ENCODE measurements around the gene ULK4. TPM values are rescaled to one million over a fixed set of nuclear protein-coding genes. Genes with fewer than 3 reads are reported as not detected.

The ULK4 gene
- total and polyA plus RNA-seq, 2 of the 8 experiments (the other 6 are each of a cell fraction or from before 2014, with no cell fraction given) = 3.0 to 10.8 TPM

DNA sequence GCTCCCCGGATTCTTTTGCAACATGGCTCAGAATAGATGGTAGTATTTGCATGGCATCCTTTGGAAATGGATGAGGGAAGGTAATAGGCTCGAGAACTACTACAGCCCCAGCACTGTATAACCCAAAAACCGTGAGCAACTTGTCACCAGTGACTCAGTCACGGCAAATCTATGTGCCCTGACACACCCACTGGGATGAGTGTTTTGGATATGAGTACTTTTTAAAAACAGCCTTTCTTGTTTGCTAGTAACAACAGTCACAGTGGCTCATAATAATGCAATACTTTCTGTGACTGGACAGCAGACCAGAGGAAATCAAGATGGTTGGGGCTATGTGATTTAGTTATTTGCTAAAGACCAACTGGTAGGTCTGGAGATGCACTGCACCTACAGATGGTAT lies 299.6 kb downstream of the ULK4 start:
- Histone ChIP-seq H4K91ac (replicated peaks; ENCODE audit: insufficient read length, low read length) (no peak overlapping the region), H3K23me2 (ENCODE audit: low read depth, low read length) (no peaks in the 10 kb centered on the region), H2AFZ (ENCODE audit: low read length) (no peak overlapping the region), H3K27ac (ENCODE audit: low read depth, low read length) (no peak overlapping the region), H3K14ac (ENCODE audit: insufficient read length) (no peak overlapping the region), H3K9ac (replicated peaks in 1 of 4; ENCODE audit: extremely low read depth in 1 of 4, low read depth in 3 of 4, low read length in 3 of 4) (no peak overlapping the region), H2BK20ac (ENCODE audit: low read length) (no peak overlapping the region), H2AK5ac (ENCODE audit: low read depth, low read length) (no peak overlapping the region), H2BK15ac (ENCODE audit: low read length) (no peak overlapping the region), H3K56ac (replicated peaks; ENCODE audit: insufficient read length, low read depth, low read length) (no peak overlapping the region), H3K4me2 (ENCODE audit: insufficient read depth in 1 of 2, low read depth in 2 of 2, low read length in 2 of 2) (no peak overlapping the region), H2BK12ac (ENCODE audit: low read depth, low read length) (no peak overlapping the region), H3K4ac (replicated peaks; ENCODE audit: insufficient read length, low read depth, low read length) (no peak overlapping the region), H4K8ac (ENCODE audit: extremely low read depth, insufficient read depth, low read length) (no peak overlapping the region), H4K20me1 (replicated peaks in 1 of 2; ENCODE audit: control insufficient read depth in 1 of 2, insufficient read depth in 2 of 2, low read length in 2 of 2) (no peaks in the 10 kb centered on the region), H3K9me3 (ENCODE audit: insufficient read depth in 2 of 2, low read depth in 1 of 2, low read length in 1 of 2) (peaks cover 10 to 15% of the 10 kb centered on the region in 2 experiments), H3K79me2 (ENCODE audit: control insufficient read depth in 1 of 2, insufficient read depth in 2 of 2, low read length in 2 of 2) (no peaks in the 10 kb centered on the region), H3K79me1 (ENCODE audit: low read depth, low read length) (no peaks in the 10 kb centered on the region), H2BK5ac (ENCODE audit: low read depth, low read length) (no peak overlapping the region), H4K5ac (ENCODE audit: insufficient read length, low read depth, low read length) (no peak overlapping the region), H3K27me3 (replicated peaks in 1 of 4; ENCODE audit: control insufficient read depth in 3 of 4, extremely low read depth in 1 of 4, insufficient read depth in 3 of 4, low read length in 3 of 4) (peaks cover 0 to 1% (median 0%) of the 10 kb centered on the region in 4 experiments; a peak in 1 of 7 replicates), H3K4me1 (replicated peaks in 1 of 4; ENCODE audit: control insufficient read depth in 3 of 4, insufficient read depth in 4 of 4, low read length in 3 of 4) (no peaks in the 10 kb centered on the region), H3K36me3 (ENCODE audit: control insufficient read depth in 2 of 4, insufficient read depth in 4 of 4, low read length in 3 of 4) (peaks cover 0 to 8% (median 0%) of the 10 kb centered on the region in 4 experiments; a peak in 3 of 8 replicates), H3K4me3 (ENCODE audit: extremely low read depth in 1 of 4, insufficient read depth in 2 of 4, low read depth in 3 of 4, low read length in 4 of 4) (no peak overlapping the region), H3K23ac (ENCODE audit: insufficient read length) (no peak overlapping the region), H3K18ac (ENCODE audit: extremely low read depth, low read length) (no peak overlapping the region), H2BK120ac (replicated peaks; ENCODE audit: low read depth, low read length) (no peak overlapping the region)
- DNase-seq (ENCODE audit: low read depth in 1 of 2, low spot score in 2 of 2) = no peak
- WGBS, 2 experiments (ENCODE audit: extremely low coverage in 1 of 2, insufficient coverage in 1 of 2, insufficient read length in 1 of 2, insufficient replicate concordance in 2 of 2, low coverage in 1 of 2, low lambda C conversion rate in 2 of 2, missing lambda C conversion rate in 1 of 2) = 90% methylated on average over 4 of the region's 4 CpGs; no CpG with 5 or more reads in 1 of the 2 experiments
- ChIA-PET CTCF (ENCODE audit: partially characterized antibody) (no interaction called here), POLR2A (ENCODE audit: partially characterized antibody) (no interaction called here)
- FAIRE-seq = no peak
- no peak for TF ChIP-seq FOSL1 (IDR thresholded peaks at IDR 0.05; ENCODE audit: insufficient read depth, low read depth, low read length)
- no peak for TF ChIP-seq KDM4A (IDR thresholded peaks at IDR 0.05; ENCODE audit: low read depth, low read length, severe bottlenecking)
- TF ChIP-seq SIN3A (conservative IDR thresholded peaks at IDR 0.05 in 1 of 2, IDR thresholded peaks at IDR 0.05 in 1 of 2; ENCODE audit: low read depth in 1 of 2, low read length in 2 of 2) = no peak
- TF ChIP-seq TAF7 (optimal IDR thresholded peaks at IDR 0.05; ENCODE audit: borderline replicate concordance, low read depth, low read length) = no peak
- no peak for TF ChIP-seq TBP (IDR thresholded peaks at IDR 0.05; ENCODE audit: low read depth, low read length)
- no peak for TF ChIP-seq HDAC6 (IDR thresholded peaks at IDR 0.05; ENCODE audit: low read depth, low read length)
- TF ChIP-seq SIRT6 (IDR thresholded peaks at IDR 0.05; ENCODE audit: low read length) = no peak
- no peak for TF ChIP-seq ASH2L (IDR thresholded peaks at IDR 0.05; ENCODE audit: low read length)
- no peak for TF ChIP-seq GABPA (IDR thresholded peaks at IDR 0.05; ENCODE audit: borderline replicate concordance, insufficient read depth, low read length)
- TF ChIP-seq RFX5 (IDR thresholded peaks at IDR 0.05; ENCODE audit: borderline replicate concordance, low read depth, low read length) = no peak
- no peak for TF ChIP-seq BRCA1 (IDR thresholded peaks at IDR 0.05; ENCODE audit: low read depth, low read length)
- TF ChIP-seq CBX8 (IDR thresholded peaks at IDR 0.05; ENCODE audit: borderline replicate concordance, low read depth, low read length) = no peak
- TF ChIP-seq CEBPB (IDR thresholded peaks at IDR 0.05; ENCODE audit: low read depth, low read length) = no peak
- no peak for TF ChIP-seq TAF1 (IDR thresholded peaks at IDR 0.05; ENCODE audit: low read depth, low read length)
- TF ChIP-seq RAD21 (IDR thresholded peaks at IDR 0.05 in 1 of 2, conservative IDR thresholded peaks at IDR 0.05 in 1 of 2; ENCODE audit: low read depth in 2 of 2, low read length in 2 of 2) = no peak

Data from H1 (cell line).